NT2/D1 (cell line): Measurements from ENCODE around the gene TLK2.

Source experiments
- DNase-seq: peaks from one replicate; pipeline ENCODE4 v3.0.0-alpha.2; 2011; ENCODE audit warnings: low read depth, low spot score
- H3K27me3 ChIP-seq: 2 replicates; pipeline ENCODE4 v1.6.0; 2011; ENCODE audit warnings: mild to moderate bottlenecking; ENCODE audit not compliant: insufficient read length, insufficient read depth
- H3K36me3 ChIP-seq: 2 replicates; pipeline ENCODE4 v1.6.1; 2011; ENCODE audit warnings: mild to moderate bottlenecking, low read length, mixed read lengths; ENCODE audit not compliant: insufficient read depth, insufficient read length
- H3K4me1 ChIP-seq: 2 replicates; pipeline ENCODE4 v1.5.1; 2011; ENCODE audit not compliant: insufficient read depth, insufficient read length
- H3K4me3 ChIP-seq: 2 replicates; pipeline ENCODE4 v1.5.1; 2011; ENCODE audit warnings: low read depth; ENCODE audit not compliant: insufficient read length
- H3K9ac ChIP-seq: 2 replicates; pipeline ENCODE4 v1.6.0; 2011; ENCODE audit warnings: low read depth; ENCODE audit not compliant: insufficient read length
- H3K9me3 ChIP-seq: 2 replicates; pipeline ENCODE4 v1.5.1; 2011; ENCODE audit warnings: mild to moderate bottlenecking, low read length; ENCODE audit not compliant: insufficient read depth
- SUZ12 ChIP-seq: IDR thresholded peaks from 2 replicates; pipeline ENCODE4 v1.6.1; 2011; ENCODE audit not compliant: insufficient read length, insufficient read depth; ENCODE audit errors: extremely low read depth
- YY1 ChIP-seq: IDR thresholded peaks from 2 replicates; pipeline ENCODE4 v1.6.1; 2011; ENCODE audit not compliant: insufficient read length, insufficient read depth
- ZNF274 ChIP-seq: IDR thresholded peaks from 2 replicates; pipeline ENCODE4 v1.6.1; 2011; ENCODE audit warnings: mild to moderate bottlenecking, low read depth, low read length

The TLK2 gene

DNA sequence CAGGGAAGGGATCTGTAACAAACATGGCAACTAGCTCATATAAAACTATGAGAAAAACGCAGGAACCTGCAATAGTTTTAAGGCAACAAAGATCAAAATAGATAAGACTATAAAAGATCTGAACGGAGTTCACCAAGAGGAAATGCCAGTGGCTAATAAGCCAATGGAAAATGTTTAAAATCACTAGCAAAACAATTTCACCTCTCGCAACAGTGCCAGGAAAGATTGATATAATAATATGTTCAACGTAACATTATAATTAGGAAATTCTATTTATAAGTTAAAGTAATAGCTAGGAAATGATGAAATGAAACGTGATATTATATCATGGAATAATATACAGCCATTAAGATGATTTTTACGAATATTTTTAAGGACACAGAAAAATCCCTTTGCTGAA is 164.9 kb downstream of the TLK2 start:
- no peak for DNase-seq
- TF ChIP-seq SUZ12 (no peak), YY1 (no peak), ZNF274 (no peak)
- H3K27me3 ChIP-seq = no peaks in the 10 kb centered on the region
- peaks cover 4% of the 10 kb centered on the region for H3K4me1 ChIP-seq
- no peaks in the 10 kb centered on the region for H3K9me3 ChIP-seq
- H3K9ac ChIP-seq = no peak overlapping the region
- H3K4me3 ChIP-seq = no peak overlapping the region
- peaks cover 5% of the 10 kb centered on the region for H3K36me3 ChIP-seq

DNA sequence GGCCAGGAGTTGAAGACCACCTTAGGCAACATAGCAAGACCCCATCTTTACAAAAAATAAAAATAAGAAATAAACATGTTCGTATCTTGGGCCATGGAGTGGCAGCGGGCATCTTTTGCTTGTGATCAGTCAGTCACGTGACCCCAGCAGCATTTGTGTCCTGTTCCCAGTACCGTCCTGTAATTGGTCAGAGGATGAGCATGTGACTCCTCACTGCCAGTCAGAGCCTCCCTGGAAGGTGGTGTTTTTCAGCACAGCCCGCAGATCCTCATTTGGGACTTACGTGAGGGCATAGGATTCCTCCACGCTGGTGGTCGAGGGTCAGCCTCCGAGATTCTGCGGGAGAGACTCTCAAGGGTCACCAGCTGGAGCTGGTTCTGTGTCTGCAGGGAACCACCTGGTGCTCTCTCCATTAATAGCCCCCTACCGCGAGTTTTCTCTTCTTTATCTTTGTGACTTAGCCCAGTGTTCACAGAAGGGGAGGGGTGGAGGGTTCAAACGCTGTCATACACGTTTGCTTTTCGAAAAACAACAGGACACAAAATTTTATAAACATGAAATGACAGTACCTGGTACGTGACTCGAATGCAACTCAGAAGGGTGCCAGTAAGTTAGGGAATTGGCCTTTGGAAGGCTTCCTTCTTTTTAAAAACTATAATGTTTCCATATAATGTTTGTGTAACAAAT is 166.0 kb downstream of the TLK2 start:
- Histone ChIP-seq H3K9me3 (no peaks in the 10 kb centered on the region), H3K27me3 (no peaks in the 10 kb centered on the region), H3K4me3 (no peak overlapping the region), H3K4me1 (peaks cover 4% of the 10 kb centered on the region), H3K36me3 (peaks cover 5% of the 10 kb centered on the region), H3K9ac (no peak overlapping the region)
- TF ChIP-seq SUZ12 (no peak), ZNF274 (no peak), YY1 (no peak)
- DNase-seq = no peak

DNA sequence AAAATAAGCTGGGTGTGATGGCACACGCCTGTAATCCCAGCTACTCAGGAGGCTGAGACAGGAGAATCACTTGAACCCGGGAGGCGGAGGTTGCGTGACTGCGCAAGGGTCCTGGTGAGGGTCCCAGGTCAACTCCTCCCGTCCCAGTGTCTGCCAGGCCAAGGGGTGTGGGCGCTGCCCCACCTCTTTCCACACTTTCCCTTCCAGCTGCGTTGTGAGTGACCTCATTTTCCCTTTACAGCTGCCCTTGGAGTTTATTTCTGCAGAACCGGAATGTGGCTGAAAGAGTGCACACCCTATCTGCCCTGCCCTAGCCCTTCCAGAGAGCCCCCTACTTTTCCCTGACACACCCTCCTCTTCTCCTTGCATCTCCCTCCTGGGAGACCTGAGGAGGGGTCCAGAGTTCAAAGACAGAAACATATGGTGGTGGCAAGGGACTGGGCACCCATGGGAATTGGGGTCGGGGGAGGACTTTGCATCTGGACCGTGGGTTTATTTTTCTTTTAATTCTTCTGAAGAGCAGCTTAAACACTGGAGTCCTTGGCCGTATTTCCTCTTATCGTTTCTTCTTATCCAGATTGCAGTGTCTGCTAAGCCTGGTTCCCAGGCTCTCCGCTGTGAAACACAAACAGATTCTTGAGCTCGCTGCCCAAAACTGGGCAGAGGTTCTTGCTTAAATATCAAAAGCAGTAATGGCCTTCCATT is 169.8 kb downstream of the TLK2 start:
- Histone ChIP-seq H3K9me3 (no peaks in the 10 kb centered on the region), H3K4me1 (peaks cover 5% of the 10 kb centered on the region), H3K27me3 (peaks cover 8% of the 10 kb centered on the region), H3K9ac (no peak overlapping the region), H3K36me3 (peaks cover 5% of the 10 kb centered on the region), H3K4me3 (no peak overlapping the region)
- TF ChIP-seq ZNF274 = no peak
- TF ChIP-seq SUZ12 = no peak
- no peak for TF ChIP-seq YY1
- no peak for DNase-seq

DNA sequence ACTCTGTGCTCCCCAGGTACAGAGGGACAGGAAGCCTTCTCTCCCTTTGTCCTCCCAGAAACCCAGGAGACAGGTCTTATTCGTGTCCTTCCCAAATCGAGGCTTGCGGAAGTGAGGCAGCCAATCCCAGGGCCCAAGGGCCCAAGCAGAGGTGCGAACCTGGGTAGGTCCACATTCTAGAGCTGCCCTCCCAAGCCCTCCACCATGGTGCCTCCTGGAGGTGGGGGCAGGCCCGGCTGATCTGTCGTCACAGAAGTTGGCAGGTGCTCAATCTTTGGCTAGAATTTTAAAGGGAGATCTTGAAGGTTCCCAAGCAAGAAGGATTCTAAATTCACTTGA is 170.3 kb downstream of the TLK2 start:
- H3K4me3 ChIP-seq = no peak overlapping the region
- H3K36me3 ChIP-seq = peaks cover 5% of the 10 kb centered on the region
- H3K9ac ChIP-seq = no peak overlapping the region
- H3K9me3 ChIP-seq = no peaks in the 10 kb centered on the region
- peaks cover 8% of the 10 kb centered on the region for H3K27me3 ChIP-seq
- peaks cover 8% of the 10 kb centered on the region for H3K4me1 ChIP-seq
- TF ChIP-seq SUZ12 = no peak
- no peak for TF ChIP-seq YY1
- TF ChIP-seq ZNF274 = no peak
- DNase-seq = no peak

DNA sequence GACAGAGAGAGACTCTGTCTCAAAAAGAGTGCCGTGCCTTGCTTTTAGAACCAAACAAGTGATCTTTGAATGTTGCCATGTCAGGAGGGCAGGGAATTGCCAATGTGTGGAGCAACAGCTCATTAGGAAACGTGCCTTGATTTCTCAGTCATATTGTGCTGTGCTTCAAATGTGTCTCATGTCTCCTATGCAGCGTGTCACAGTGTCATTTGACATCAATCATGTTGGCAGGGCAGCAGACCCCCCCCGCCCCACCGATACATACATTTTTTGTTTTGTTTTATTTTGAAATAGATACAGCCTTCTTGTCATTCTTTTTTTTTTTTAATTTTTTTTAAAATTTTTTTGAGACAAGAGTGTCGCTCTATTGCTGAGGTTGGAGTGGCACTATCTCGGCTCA is 170.9 kb downstream of the TLK2 start:
- Histone ChIP-seq H3K9me3 (no peaks in the 10 kb centered on the region), H3K9ac (no peak overlapping the region), H3K4me1 (peaks cover 14% of the 10 kb centered on the region), H3K4me3 (no peak overlapping the region), H3K36me3 (peaks cover 5% of the 10 kb centered on the region), H3K27me3 (peaks cover 8% of the 10 kb centered on the region)
- DNase-seq = no peak
- no peak for TF ChIP-seq ZNF274
- no peak for TF ChIP-seq SUZ12
- TF ChIP-seq YY1 = no peak

DNA sequence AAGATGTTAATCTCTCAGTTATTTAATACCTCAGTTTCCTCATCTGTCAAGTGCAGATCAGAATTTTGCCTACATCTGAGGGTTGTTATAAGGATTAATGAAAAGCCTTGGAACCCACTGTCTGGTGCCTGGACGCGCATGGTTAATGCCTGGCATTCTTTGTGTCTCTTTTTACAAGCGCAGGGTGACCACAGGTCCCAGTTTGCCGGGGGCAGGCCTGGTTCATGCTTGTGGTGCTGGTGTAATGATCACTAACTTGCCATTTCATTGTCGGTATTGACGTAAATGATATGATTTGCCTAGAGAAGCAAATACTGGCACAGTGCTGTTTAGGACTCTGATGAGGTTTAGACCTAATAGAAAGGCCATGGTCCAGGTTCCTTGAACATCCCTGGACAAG is 172.0 kb downstream of the TLK2 start:
- no peak overlapping the region for H3K4me3 ChIP-seq
- no peak overlapping the region for H3K9ac ChIP-seq
- H3K9me3 ChIP-seq = no peaks in the 10 kb centered on the region
- H3K27me3 ChIP-seq = peaks cover 8% of the 10 kb centered on the region
- DNase-seq = no peak
- peaks cover 8% of the 10 kb centered on the region for H3K36me3 ChIP-seq
- TF ChIP-seq ZNF274 (no peak), YY1 (no peak), SUZ12 (no peak)
- peaks cover 16% of the 10 kb centered on the region for H3K4me1 ChIP-seq

DNA sequence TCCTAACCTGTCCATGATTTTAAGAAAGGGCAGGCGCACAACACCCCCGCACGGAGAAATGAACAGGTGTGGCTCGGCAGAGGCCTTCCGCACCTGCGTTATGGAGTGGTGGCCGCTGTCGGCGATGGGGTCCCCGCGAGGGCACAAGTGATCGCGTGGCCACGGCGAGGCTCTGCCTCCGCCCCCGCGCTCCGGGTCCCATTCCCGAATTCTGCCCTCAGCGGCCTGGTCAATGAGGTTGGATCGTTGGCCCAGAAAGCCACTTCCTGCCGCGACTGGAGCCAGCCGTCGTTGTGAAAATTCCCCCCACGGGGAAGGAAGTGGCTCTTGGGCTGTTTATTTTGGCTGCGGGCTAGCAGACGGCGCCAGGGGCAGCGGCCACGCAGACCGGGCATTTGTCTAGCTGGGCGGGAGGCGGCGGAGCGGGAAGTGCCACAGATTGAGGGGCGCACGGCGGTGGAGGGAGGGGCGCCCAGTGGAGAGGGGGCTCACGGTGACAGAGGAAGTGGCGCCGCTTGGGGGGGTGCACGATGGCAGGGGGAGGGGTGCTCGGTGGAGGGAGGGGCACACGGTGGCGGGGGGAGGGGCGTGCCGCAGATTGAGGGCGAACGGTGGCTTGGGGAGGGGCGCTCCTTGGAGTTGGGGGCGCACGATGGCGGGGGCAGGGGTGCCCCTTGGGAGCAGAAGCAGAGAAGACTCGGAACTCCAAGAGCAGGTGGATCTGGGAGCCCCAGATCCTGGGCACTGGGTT is 173.8 kb downstream of the TLK2 start:
- Histone ChIP-seq H3K4me3 (peak overlapping the region; percentile 51), H3K27me3 (peaks cover 8% of the 10 kb centered on the region), H3K9ac (peak overlapping the region; percentile 78), H3K4me1 (peaks cover 16% of the 10 kb centered on the region), H3K36me3 (peaks cover 11% of the 10 kb centered on the region), H3K9me3 (peaks cover 6% of the 10 kb centered on the region; the same call in 1 of the 2 replicates)
- no peak for DNase-seq
- TF ChIP-seq ZNF274 (no peak), SUZ12 (no peak), YY1 (no peak)
